HepG2 (cell line): ENCODE results near the gene CAMK2A. TPM values are rescaled to one million over a fixed set of nuclear protein-coding genes. Genes with fewer than 3 reads are reported as not detected.

Experiments used
- ATAC-seq: fragments of 200-7000 bp; cut with Tn5 transposase; 3 replicates; pipeline ENCODE4 v1.9.1; 2020; ENCODE audit warnings: mild to moderate bottlenecking, moderate library complexity
- BruUV-seq: library from RNA; stranded (reverse); fragments of 400-500 nt; replicated peaks from 2 replicates; lab custom pipeline; 2021; lab: Mats Ljungman, UMichigan
- CTCF ChIA-PET: fragments of 300-600 bp; formaldehyde crosslinking; extraction: SDS; loops from one replicate; lab custom pipeline; 2021; ENCODE audit warnings: low total read pairs, inconsistent platforms, low intra/inter-chr PET ratio; lab: Yijun Ruan, JAX
- POLR2A ChIA-PET: fragments of 350-600 bp; sonication (Branson Sonifier 250); formaldehyde crosslinking; loops from one replicate; lab custom pipeline; 2020; ENCODE audit warnings: antibody characterized with exemption, inconsistent platforms; lab: Yijun Ruan, JAX
- DNase-seq: peaks from one replicate; pipeline ENCODE4 v3.0.0-alpha.2; 2015; ENCODE audit warnings: low spot score
- FAIRE-seq: peaks from 3 replicates; lab custom pipeline; 2011; peaks lifted over from hg19 to GRCh38; lab: Jason Lieb, UNC
- H2AFZ ChIP-seq: one replicate; pipeline ENCODE4 v1.6.1; 2011; ENCODE audit warnings: low read length, inconsistent platforms
- H3K27ac ChIP-seq: fragments of 300-600 bp; 3 replicates; pipeline ENCODE4 v1.8.0; 2011; ENCODE audit warnings: mixed run types, mild to moderate bottlenecking, mixed read lengths, low read length, inconsistent platforms; ENCODE audit not compliant: insufficient read depth; ENCODE audit errors: extremely low read length
- H3K27me3 ChIP-seq, 2 experiments: fragments of 200-600 bp in 1 of 2; 2 replicates in 1 of 2; 3 replicates in 1 of 2; pipeline versions ENCODE4 v1.6.0 to v1.8.0; 2011; ENCODE audit warnings: low read length in 2 of 2, mild to moderate bottlenecking in 2 of 2, moderate library complexity in 2 of 2, inconsistent platforms in 1 of 2; ENCODE audit not compliant: insufficient read depth in 2 of 2, control insufficient read depth in 1 of 2
- H3K36me3 ChIP-seq, 2 experiments: fragments of 200-600 bp in 1 of 2; replicated peaks in 1 of 2; 2 replicates in 1 of 2; 3 replicates in 1 of 2; pipeline versions ENCODE4 v1.5.1 to v1.8.0; 2011; ENCODE audit warnings: low read length in 2 of 2, inconsistent platforms in 1 of 2; ENCODE audit not compliant: insufficient read depth in 2 of 2, control insufficient read depth in 1 of 2
- H3K4me1 ChIP-seq: 2 replicates; pipeline ENCODE4 v1.5.1; 2012; ENCODE audit warnings: low read length, inconsistent platforms; ENCODE audit not compliant: insufficient read depth
- H3K4me2 ChIP-seq: 2 replicates; pipeline ENCODE4 v1.6.0; 2011; ENCODE audit warnings: low read depth, low read length, inconsistent platforms
- H3K4me3 ChIP-seq, 3 experiments: fragments of 200-600 bp in 1 of 3; sonication (generic), shearing (Covaris generic) in 1 of 3; replicated peaks in 1 of 3; 2 replicates each; pipeline ENCODE4 v1.5.1; 2011 to 2016; ENCODE audit warnings: low read length in 3 of 3, inconsistent platforms in 2 of 3, low read depth in 2 of 3, mild to moderate bottlenecking in 2 of 3, control low read depth in 1 of 3, mixed read lengths in 1 of 3; ENCODE audit not compliant: insufficient read depth in 1 of 3
- H3K79me2 ChIP-seq: one replicate; pipeline ENCODE4 v1.6.1; 2011; ENCODE audit warnings: low read length, inconsistent platforms; ENCODE audit not compliant: insufficient read depth
- H3K9ac ChIP-seq: 2 replicates; pipeline ENCODE4 v1.6.0; 2011; ENCODE audit warnings: mild to moderate bottlenecking, low read depth, low read length, inconsistent platforms; ENCODE audit not compliant: insufficient read depth
- H3K9me3 ChIP-seq: 2 replicates; pipeline ENCODE4 v1.5.1; 2012; ENCODE audit warnings: mild to moderate bottlenecking, low read length
- H4K20me1 ChIP-seq: 2 replicates; pipeline ENCODE4 v1.6.0; 2011; ENCODE audit warnings: inconsistent platforms, mild to moderate bottlenecking, low read length, moderate library complexity; ENCODE audit not compliant: insufficient read depth
- E2F5 ChIP-seq: sonication (generic); formaldehyde crosslinking; conservative IDR thresholded peaks from 2 replicates; pipeline ENCODE4 v1.4.0; 2020; ENCODE audit warnings: missing genetic modification reagents
- ELK4 ChIP-seq: sonication (generic); formaldehyde crosslinking; IDR thresholded peaks from 2 replicates; pipeline ENCODE4 v1.9.0; 2021; ENCODE audit warnings: missing genetic modification reagents, borderline replicate concordance
- ERF ChIP-seq: IDR thresholded peaks from 2 replicates; pipeline ENCODE4 v1.6.1; 2018; ENCODE audit warnings: missing biosample characterization, missing genetic modification reagents
- KIAA2018 ChIP-seq: sonication (generic); formaldehyde crosslinking; IDR thresholded peaks from 2 replicates; pipeline ENCODE4 v1.5.0; 2020; ENCODE audit warnings: mild to moderate bottlenecking, missing genetic modification reagents, borderline replicate concordance
- MBD4 ChIP-seq: IDR thresholded peaks from 2 replicates; pipeline ENCODE4 v1.6.1; 2012; ENCODE audit warnings: low read length, inconsistent platforms, borderline replicate concordance
- NFIC ChIP-seq: IDR thresholded peaks from 2 replicates; pipeline ENCODE4 v1.6.1; 2012; ENCODE audit warnings: mild to moderate bottlenecking, low read length, inconsistent platforms
- NR2F6 ChIP-seq, 2 experiments: IDR thresholded peaks; 2 replicates each; pipeline ENCODE4 v1.6.1; 2016; ENCODE audit warnings: antibody characterized with exemption in 1 of 2, mild to moderate bottlenecking in 1 of 2
- RARA ChIP-seq: IDR thresholded peaks from 2 replicates; pipeline ENCODE4 v1.6.1; 2016; ENCODE audit warnings: missing genetic modification reagents, missing compliant biosample characterization
- SRSF4 ChIP-seq: fragments of 200-400 bp; formaldehyde crosslinking; IDR thresholded peaks from one replicate; pipeline ENCODE4 v1.6.1; 2018; ENCODE audit warnings: mild to moderate bottlenecking, low read depth, low read length, moderate library complexity; ENCODE audit not compliant: poor library complexity, severe bottlenecking
- ZNF280B ChIP-seq: sonication (generic); formaldehyde crosslinking; IDR thresholded peaks from 2 replicates; pipeline ENCODE4 v1.5.0; 2020; ENCODE audit warnings: missing genetic modification reagents, mild to moderate bottlenecking, borderline replicate concordance
- WGBS: methylation state at CpG from one replicate; pipeline ENCODE4 v1.1.6; 2017; ENCODE audit warnings: low lambda C conversion rate; 5-methylcytosine and 5-hydroxymethylcytosine counted together
- in situ Hi-C: cut with HindIII; loops from 2 replicates; pipeline ENCODE4 v1.10.0; 2017; ENCODE audit warnings: low pct_unique_long_range_greater_than_20kb; ENCODE audit not compliant: extremely low pct_ligation_motif_present
- intact Hi-C: fragments of 100-400 bp; cut with micrococcal nuclease; formaldehyde crosslinking; loops from one replicate; pipeline ENCODE4 v1.10.0; 2022; ENCODE audit not compliant: unreplicated experiment
- polyA plus RNA-seq, 8 experiments: library from polyadenylated mRNA; depleted of rRNA in 3 of 8; stranded (reverse) in 7 of 8; unstranded in 1 of 8; fragments of >200 nt; fragmentation: Illumina TruSeq in 4 of 8; extraction: Trizol in 4 of 8; gene quantifications; 2 replicates each; pipeline versions ENCODE4 v1.2.1 to v1.2.3, GENCODE V29; 2011 to 2016; ENCODE audit warnings: low read depth in 4 of 8, missing spikeins in 1 of 8, mixed read lengths in 1 of 8; ENCODE audit not compliant: insufficient read depth in 1 of 8
- total RNA-seq, 5 experiments: library from RNA; depleted of rRNA; stranded (reverse); fragments of >200 nt; fragmentation: Illumina TruSeq; extraction: Trizol; gene quantifications; 2 replicates each; pipeline ENCODE4 v1.2.3, GENCODE V29; 2016; ENCODE audit warnings: low read depth in 1 of 5

Gene CAMK2A
- total and polyA plus RNA-seq, 2 of the 13 experiments (the other 11 are each of a cell fraction or from before 2014, with no cell fraction given): 0.11 TPM; not detected in 1

GRCh38 chr5:150274811-150275210 is 14.8 kb downstream of the CAMK2A start (continued):
- no peak for TF ChIP-seq ZNF280B (CRISPR knock-in tag)

GRCh38 chr5:150272531-150272930 is 17.0 kb downstream of the CAMK2A start:
- Histone ChIP-seq H3K27ac (no peak overlapping the region), H3K9me3 (no peaks in the 10 kb centered on the region), H2AFZ (no peak overlapping the region), H3K4me3 (no peak overlapping the region), H4K20me1 (no peaks in the 10 kb centered on the region), H3K9ac (no peak overlapping the region), H3K79me2 (no peaks in the 10 kb centered on the region), H3K4me1 (peaks cover 20% of the 10 kb centered on the region), H3K4me2 (no peak overlapping the region), H3K36me3 (no peaks in the 10 kb centered on the region), H3K27me3 (peaks cover 3 to 34% of the 10 kb centered on the region in 2 experiments; a peak in 4 of 5 replicates)
- ATAC-seq (peak; percentile 86), DNase-seq (peak; percentile 55), FAIRE-seq (peak; percentile 72)
- in situ Hi-C loops (loop anchor here (5.0 kb wide), 1 partner anchor 165 kb away; no protein-coding TSS in a partner anchor), intact Hi-C loops (loop anchor here (1.0 to 5.0 kb wide), 2 partner anchors 78 to 165 kb away; no protein-coding TSS in a partner anchor)
- WGBS: 7% methylated on average over 5 of the region's 5 CpGs
- no TSS peak for BruUV-seq
- CTCF ChIA-PET: interaction anchor here (2.3 kb wide), 1 partner anchor 78 kb away, joined by 21 read pairs; no protein-coding TSS in a partner anchor
- POLR2A ChIA-PET: no interaction called here
- TF ChIP-seq ERF (CRISPR knock-in tag) (0 out of 2 replicates have a peak, but pooled peaks have one; percentile 26), NFIC (no peak), ELK4 (CRISPR knock-in tag) (no peak), MBD4 (no peak), RARA (CRISPR knock-in tag) (0 out of 2 replicates have a peak, but pooled peaks have one; percentile 13), NR2F6 (IDR thresholded peaks at IDR 0.05) (peak; percentile 77), NR2F6 (CRISPR knock-in tag; IDR thresholded peaks at IDR 0.05) (peak; percentile 91), KIAA2018 (CRISPR knock-in tag) (no peak), E2F5 (CRISPR knock-in tag) (no peak), SRSF4 (no peak)
